Measurements from ENCODE around the gene EMP3. TPM values are rescaled to one million over a fixed set of nuclear protein-coding genes. Genes with fewer than 3 reads are reported as not detected.

EMP3 gene
- total RNA-seq, 1 experiment from 2014 or later, result 8.9 TPM

DNA sequence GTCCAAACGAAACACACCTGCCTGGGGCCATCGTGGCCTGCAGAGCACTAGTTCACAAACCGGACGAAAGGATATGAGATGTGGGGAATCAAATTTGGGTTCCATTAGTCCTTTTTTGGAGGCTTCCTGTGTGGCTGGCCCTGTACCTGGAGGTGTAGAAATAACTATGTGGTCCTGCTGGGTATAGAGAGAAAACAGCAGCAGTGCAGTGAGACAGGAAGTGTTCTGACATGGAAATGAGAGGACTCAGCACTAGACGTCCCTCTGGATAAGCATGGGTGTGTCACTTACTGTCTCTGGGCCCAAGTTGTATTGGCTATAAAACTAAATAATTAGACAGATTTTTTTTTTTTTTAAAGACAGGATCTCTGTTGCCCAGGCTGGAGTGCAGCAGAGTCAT is 53.7 kb downstream of the EMP3 start (continued):
- no peak for TF ChIP-seq OVOL2 (CRISPR knock-in tag; IDR thresholded peaks at IDR 0.05; ENCODE audit: borderline replicate concordance)
- no peak for TF ChIP-seq NFE2L1 (CRISPR knock-in tag; IDR thresholded peaks at IDR 0.05)
- TF ChIP-seq TCF7 (CRISPR knock-in tag; IDR thresholded peaks at IDR 0.05; ENCODE audit: low read depth), result no peak
- no peak for TF ChIP-seq GABPB1 (CRISPR knock-in tag; IDR thresholded peaks at IDR 0.05)
- TF ChIP-seq, protein P1, sequence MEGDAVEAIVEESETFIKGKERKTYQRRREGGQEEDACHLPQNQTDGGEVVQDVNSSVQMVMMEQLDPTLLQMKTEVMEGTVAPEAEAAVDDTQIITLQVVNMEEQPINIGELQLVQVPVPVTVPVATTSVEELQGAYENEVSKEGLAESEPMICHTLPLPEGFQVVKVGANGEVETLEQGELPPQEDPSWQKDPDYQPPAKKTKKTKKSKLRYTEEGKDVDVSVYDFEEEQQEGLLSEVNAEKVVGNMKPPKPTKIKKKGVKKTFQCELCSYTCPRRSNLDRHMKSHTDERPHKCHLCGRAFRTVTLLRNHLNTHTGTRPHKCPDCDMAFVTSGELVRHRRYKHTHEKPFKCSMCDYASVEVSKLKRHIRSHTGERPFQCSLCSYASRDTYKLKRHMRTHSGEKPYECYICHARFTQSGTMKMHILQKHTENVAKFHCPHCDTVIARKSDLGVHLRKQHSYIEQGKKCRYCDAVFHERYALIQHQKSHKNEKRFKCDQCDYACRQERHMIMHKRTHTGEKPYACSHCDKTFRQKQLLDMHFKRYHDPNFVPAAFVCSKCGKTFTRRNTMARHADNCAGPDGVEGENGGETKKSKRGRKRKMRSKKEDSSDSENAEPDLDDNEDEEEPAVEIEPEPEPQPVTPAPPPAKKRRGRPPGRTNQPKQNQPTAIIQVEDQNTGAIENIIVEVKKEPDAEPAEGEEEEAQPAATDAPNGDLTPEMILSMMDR (IDR thresholded peaks at IDR 0.05), result no peak
- TF ChIP-seq, protein P2, sequence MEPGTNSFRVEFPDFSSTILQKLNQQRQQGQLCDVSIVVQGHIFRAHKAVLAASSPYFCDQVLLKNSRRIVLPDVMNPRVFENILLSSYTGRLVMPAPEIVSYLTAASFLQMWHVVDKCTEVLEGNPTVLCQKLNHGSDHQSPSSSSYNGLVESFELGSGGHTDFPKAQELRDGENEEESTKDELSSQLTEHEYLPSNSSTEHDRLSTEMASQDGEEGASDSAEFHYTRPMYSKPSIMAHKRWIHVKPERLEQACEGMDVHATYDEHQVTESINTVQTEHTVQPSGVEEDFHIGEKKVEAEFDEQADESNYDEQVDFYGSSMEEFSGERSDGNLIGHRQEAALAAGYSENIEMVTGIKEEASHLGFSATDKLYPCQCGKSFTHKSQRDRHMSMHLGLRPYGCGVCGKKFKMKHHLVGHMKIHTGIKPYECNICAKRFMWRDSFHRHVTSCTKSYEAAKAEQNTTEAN (CRISPR knock-in tag; IDR thresholded peaks at IDR 0.05), result no peak
- no peak for TF ChIP-seq MYBL2 (CRISPR knock-in tag; IDR thresholded peaks at IDR 0.05)
- TF ChIP-seq GTF2I (CRISPR knock-in tag; conservative IDR thresholded peaks at IDR 0.05), result no peak
- TF ChIP-seq, protein P3, sequence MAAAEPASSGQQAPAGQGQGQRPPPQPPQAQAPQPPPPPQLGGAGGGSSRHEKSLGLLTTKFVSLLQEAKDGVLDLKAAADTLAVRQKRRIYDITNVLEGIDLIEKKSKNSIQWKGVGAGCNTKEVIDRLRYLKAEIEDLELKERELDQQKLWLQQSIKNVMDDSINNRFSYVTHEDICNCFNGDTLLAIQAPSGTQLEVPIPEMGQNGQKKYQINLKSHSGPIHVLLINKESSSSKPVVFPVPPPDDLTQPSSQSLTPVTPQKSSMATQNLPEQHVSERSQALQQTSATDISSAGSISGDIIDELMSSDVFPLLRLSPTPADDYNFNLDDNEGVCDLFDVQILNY (CRISPR knock-in tag; IDR thresholded peaks at IDR 0.05), result no peak

Other genes with a start within 250 kb of the EMP3 start
- 4.5 to 10.6 TPM (median 8.6 TPM) in 3 replicates for gene PLA2G4C, start 214.7 kb upstream of the EMP3 start, total RNA-seq (2021)
- gene LIG1, start 155.2 kb upstream of the EMP3 start, total RNA-seq (2021), result 99.8 to 119 TPM (median 102 TPM) in 3 replicates
- 12.8 to 15.9 TPM (median 15.7 TPM) in 3 replicates for gene ZSWIM9, start 154.9 kb upstream of the EMP3 start, total RNA-seq (2021)
- 23.0 to 31.1 TPM (median 29.8 TPM) in 3 replicates for gene CARD8, start 69.6 kb upstream of the EMP3 start, total RNA-seq (2021)
- gene ZNF114, start 55.5 kb upstream of the EMP3 start, total RNA-seq (2021), result 9.8 to 12.7 TPM (median 9.8 TPM) in 3 replicates
- 20.2 to 29.6 TPM (median 27.0 TPM) in 3 replicates for gene TMEM143, start 38.4 kb downstream of the EMP3 start, total RNA-seq (2021)
- not detected in 3 replicates for gene SYNGR4, start 38.8 kb downstream of the EMP3 start, total RNA-seq (2021)
- gene KDELR1, start 66.0 kb downstream of the EMP3 start, total RNA-seq (2021), result 207 to 226 TPM (median 223 TPM) in 3 replicates
- 23.0 to 27.8 TPM (median 25.3 TPM) in 3 replicates for gene GRIN2D, start 68.1 kb downstream of the EMP3 start, total RNA-seq (2021)
- 59.8 to 67.2 TPM (median 61.6 TPM) in 3 replicates for gene GRWD1, start 120.4 kb downstream of the EMP3 start, total RNA-seq (2021)
- gene KCNJ14, start 130.0 kb downstream of the EMP3 start, total RNA-seq (2021), result 1.1 to 1.4 TPM (median 1.1 TPM) in 3 replicates
- 70.4 to 72.6 TPM (median 71.9 TPM) in 3 replicates for gene CYTH2, start 143.8 kb downstream of the EMP3 start, total RNA-seq (2021)
- 15.9 to 19.4 TPM (median 19.1 TPM) in 3 replicates for gene LMTK3, start 186.3 kb downstream of the EMP3 start, total RNA-seq (2021)
- gene SULT2B1, start 226.6 kb downstream of the EMP3 start, total RNA-seq (2021), result 0.96 to 2.1 TPM (median 1.3 TPM) in 3 replicates

Measured in WTC11 (cell line).